ENCODE results near the gene MAL. TPM values are rescaled to one million over a fixed set of nuclear protein-coding genes. Genes with fewer than 3 reads are reported as not detected.

MAL gene
- total RNA-seq, result not detected

GRCh38 chr2:95025406-95026319 lies at the start of gene MAL:
Gene MAL (plus strand): TSS chr2:95025708. CDS start chr2:95025793, 85 bp downstream.
- TF ChIP-seq, protein P1, sequence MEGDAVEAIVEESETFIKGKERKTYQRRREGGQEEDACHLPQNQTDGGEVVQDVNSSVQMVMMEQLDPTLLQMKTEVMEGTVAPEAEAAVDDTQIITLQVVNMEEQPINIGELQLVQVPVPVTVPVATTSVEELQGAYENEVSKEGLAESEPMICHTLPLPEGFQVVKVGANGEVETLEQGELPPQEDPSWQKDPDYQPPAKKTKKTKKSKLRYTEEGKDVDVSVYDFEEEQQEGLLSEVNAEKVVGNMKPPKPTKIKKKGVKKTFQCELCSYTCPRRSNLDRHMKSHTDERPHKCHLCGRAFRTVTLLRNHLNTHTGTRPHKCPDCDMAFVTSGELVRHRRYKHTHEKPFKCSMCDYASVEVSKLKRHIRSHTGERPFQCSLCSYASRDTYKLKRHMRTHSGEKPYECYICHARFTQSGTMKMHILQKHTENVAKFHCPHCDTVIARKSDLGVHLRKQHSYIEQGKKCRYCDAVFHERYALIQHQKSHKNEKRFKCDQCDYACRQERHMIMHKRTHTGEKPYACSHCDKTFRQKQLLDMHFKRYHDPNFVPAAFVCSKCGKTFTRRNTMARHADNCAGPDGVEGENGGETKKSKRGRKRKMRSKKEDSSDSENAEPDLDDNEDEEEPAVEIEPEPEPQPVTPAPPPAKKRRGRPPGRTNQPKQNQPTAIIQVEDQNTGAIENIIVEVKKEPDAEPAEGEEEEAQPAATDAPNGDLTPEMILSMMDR (IDR thresholded peaks at IDR 0.05), result no peak
- Histone ChIP-seq H3K4me3 (peak within 1 kb of the TSS; percentile 16 to 37), H3K4me1 (no peaks in the 10 kb centered on the region), H3K9me3 (no peaks in the 10 kb centered on the region), H3K27ac (no peak within 1 kb of the TSS), H3K27me3 (no peaks in the 10 kb centered on the region), H3K36me3 (no peaks in the 10 kb centered on the region)
- intact Hi-C loops (cut with DNase I), result no loop called here
- no peak for DNase-seq (ENCODE audit: low spot score in 2 of 2)

- no peak overlapping the region for H3K4me3 ChIP-seq
- TF ChIP-seq, protein P1 (IDR thresholded peaks at IDR 0.05), result no peak
- no peaks in the 10 kb centered on the region for H3K27me3 ChIP-seq
- DNase-seq (ENCODE audit: low spot score in 2 of 2), result no peak
- H3K36me3 ChIP-seq, result no peaks in the 10 kb centered on the region
- H3K4me1 ChIP-seq, result no peaks in the 10 kb centered on the region
- no peak overlapping the region for H3K27ac ChIP-seq
- intact Hi-C loops (cut with DNase I), result no loop called here
- H3K9me3 ChIP-seq, result no peaks in the 10 kb centered on the region
Observed at GRCh38 chr2:94977826-94978225, 47.7 kb upstream of the MAL start.

- DNase-seq (ENCODE audit: low spot score in 2 of 2), result no peak
- H3K27ac ChIP-seq, result no peak overlapping the region
- TF ChIP-seq, protein P1 (IDR thresholded peaks at IDR 0.05), result no peak
- intact Hi-C loops (cut with DNase I), result no loop called here
- H3K27me3 ChIP-seq, result no peaks in the 10 kb centered on the region
- H3K4me1 ChIP-seq, result no peaks in the 10 kb centered on the region
- H3K9me3 ChIP-seq, result no peaks in the 10 kb centered on the region
- no peaks in the 10 kb centered on the region for H3K36me3 ChIP-seq
- no peak overlapping the region for H3K4me3 ChIP-seq
Observed at GRCh38 chr2:94978917-94979316, 46.6 kb upstream of the MAL start.

DNA sequence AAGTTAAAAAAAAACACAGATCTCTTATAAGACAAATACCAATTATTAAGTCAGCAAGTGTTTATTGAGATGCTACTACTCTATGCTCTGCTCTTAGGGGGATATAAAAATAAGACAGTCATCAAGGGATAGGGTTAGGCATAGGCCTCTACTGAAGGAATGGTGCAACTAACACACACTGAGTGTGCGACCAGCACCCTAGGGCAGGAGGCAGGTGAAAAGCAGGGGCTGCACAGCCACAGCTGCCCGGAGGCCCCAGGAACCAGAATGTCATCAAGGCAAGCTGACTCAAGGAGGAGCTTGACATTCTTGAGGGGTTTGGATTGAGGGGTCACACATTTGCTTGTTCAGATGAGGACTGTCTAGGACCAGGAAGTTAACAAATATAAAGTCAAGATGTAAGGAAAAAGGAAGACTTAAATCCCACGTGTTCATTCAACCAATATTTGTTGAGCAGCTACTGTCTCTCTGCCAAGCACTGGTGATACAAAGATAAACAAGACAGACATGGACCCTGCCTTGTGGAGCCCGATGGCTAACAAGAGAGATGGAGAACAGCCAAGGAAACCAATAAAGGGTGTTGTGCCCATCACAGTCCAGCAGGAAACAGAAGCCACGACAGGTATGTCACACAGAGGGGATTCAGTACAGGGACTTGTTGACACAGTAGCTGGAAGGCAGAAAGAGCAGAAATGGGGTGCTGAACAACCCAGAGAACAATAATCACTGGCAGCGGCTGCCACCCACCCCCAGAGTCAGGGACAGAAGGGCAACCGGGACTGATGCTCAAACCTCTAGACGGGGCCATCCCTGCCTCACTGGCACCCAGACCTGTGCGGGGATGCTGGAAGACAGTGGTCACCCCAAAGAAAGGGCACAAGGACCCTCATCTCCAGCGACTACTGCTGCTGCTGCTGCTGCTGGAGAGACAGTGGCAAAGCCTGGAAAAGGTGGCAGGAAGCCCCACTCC lies 45.8 kb upstream of the MAL start:
- Histone ChIP-seq H3K36me3 (no peaks in the 10 kb centered on the region), H3K27ac (no peak overlapping the region), H3K4me1 (no peaks in the 10 kb centered on the region), H3K4me3 (no peak overlapping the region), H3K9me3 (no peaks in the 10 kb centered on the region), H3K27me3 (no peaks in the 10 kb centered on the region)
- TF ChIP-seq, protein P1 (IDR thresholded peaks at IDR 0.05), result no peak
- DNase-seq (ENCODE audit: low spot score in 2 of 2), result no peak
- intact Hi-C loops (cut with DNase I), result no loop called here

DNA sequence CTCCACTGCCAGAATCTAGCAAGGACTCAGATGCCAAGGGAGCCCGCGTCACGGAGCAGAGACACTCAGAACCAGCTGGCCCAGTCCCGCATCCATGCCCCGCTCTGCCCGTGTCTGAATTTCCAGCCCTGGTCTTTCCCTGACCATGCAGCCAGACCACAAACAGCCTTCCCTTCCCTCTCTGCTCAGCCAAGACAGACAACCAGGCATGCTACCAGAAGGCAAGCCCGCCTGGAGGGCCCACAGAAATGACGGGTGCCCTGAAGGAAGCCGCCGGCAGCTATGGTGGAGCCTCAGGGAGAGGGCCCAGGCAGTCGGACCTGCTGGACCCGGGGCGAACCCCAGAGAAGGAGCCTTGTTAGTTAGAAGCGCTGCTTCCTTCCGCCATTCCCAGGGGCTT lies 45.1 kb upstream of the MAL start:
- H3K36me3 ChIP-seq, result no peaks in the 10 kb centered on the region
- H3K4me1 ChIP-seq, result no peaks in the 10 kb centered on the region
- DNase-seq (ENCODE audit: low spot score in 2 of 2), result no peak
- H3K9me3 ChIP-seq, result no peaks in the 10 kb centered on the region
- TF ChIP-seq, protein P1 (IDR thresholded peaks at IDR 0.05), result no peak
- intact Hi-C loops (cut with DNase I), result no loop called here
- no peak overlapping the region for H3K4me3 ChIP-seq
- H3K27me3 ChIP-seq, result no peaks in the 10 kb centered on the region
- H3K27ac ChIP-seq, result no peak overlapping the region
